Measurements from ENCODE around the gene ACTR2.

GRCh38 chr2:65320042-65320725, 92.6 kb downstream of the ACTR2 start:
- TF ChIP-seq, protein P1, sequence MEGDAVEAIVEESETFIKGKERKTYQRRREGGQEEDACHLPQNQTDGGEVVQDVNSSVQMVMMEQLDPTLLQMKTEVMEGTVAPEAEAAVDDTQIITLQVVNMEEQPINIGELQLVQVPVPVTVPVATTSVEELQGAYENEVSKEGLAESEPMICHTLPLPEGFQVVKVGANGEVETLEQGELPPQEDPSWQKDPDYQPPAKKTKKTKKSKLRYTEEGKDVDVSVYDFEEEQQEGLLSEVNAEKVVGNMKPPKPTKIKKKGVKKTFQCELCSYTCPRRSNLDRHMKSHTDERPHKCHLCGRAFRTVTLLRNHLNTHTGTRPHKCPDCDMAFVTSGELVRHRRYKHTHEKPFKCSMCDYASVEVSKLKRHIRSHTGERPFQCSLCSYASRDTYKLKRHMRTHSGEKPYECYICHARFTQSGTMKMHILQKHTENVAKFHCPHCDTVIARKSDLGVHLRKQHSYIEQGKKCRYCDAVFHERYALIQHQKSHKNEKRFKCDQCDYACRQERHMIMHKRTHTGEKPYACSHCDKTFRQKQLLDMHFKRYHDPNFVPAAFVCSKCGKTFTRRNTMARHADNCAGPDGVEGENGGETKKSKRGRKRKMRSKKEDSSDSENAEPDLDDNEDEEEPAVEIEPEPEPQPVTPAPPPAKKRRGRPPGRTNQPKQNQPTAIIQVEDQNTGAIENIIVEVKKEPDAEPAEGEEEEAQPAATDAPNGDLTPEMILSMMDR (IDR thresholded peaks at IDR 0.05), result peak; percentile 61; the same call in 1 of the 2 replicates
- TF ChIP-seq POLR2AphosphoS5 (IDR thresholded peaks at IDR 0.05; ENCODE audit: low read depth, low read length) (no peak), SIN3A (IDR thresholded peaks at IDR 0.05; ENCODE audit: borderline replicate concordance, insufficient read depth, low read depth, low read length) (no peak), REST (IDR thresholded peaks at IDR 0.05; ENCODE audit: insufficient read depth in 1 of 2, low read depth in 2 of 2, low read length in 1 of 2) (no peak), TCF7L2 (IDR thresholded peaks at IDR 0.05; ENCODE audit: low read depth, low read length) (no peak)
